GM19397 (cell line): ENCODE data around the gene TUBD1.

Experiments
- ATAC-seq: cut with Tn5 transposase; IDR thresholded peaks from one replicate; pipeline ENCODE4 v1.9.1; 2021; ENCODE audit warnings: mild to moderate bottlenecking, moderate library complexity; ENCODE audit not compliant: unreplicated experiment

TUBD1 gene

DNA sequence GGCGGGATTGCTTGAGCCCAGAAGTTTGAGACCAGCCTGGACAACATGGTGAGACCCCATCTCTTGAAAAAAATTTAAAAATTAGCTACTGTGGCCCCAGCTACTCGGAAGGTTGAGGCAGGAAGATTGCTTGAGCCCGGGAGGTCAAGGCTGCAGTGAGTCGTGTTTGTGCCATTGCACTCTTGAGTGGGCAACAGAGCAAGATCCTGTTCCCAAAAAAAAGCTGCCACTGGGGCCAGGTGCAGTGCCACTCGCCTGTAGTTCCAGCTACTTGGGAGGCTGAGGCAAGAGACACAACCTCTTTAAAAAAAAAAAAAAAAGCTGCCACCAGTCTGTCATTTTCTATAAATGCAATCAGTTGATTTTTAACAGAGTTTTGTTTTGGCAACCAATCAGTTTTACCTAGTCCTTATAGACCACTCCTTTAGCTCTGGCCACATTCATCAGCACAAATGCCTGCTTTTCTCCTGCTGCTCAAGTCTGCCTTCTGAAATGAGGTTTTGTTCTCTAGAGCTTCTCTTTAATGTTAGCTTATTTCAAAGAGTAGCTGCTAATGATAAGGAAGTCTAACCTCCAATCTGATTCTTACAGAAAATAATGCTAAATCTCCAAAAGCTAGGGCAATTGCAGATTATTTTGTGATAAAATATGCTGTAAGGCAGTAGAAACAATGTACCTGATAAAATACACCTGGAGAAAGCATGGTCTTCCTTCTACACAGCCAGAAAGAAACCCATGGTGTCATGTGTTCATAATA, 64.8 kb downstream of the TUBD1 start:
- no peak for ATAC-seq

DNA sequence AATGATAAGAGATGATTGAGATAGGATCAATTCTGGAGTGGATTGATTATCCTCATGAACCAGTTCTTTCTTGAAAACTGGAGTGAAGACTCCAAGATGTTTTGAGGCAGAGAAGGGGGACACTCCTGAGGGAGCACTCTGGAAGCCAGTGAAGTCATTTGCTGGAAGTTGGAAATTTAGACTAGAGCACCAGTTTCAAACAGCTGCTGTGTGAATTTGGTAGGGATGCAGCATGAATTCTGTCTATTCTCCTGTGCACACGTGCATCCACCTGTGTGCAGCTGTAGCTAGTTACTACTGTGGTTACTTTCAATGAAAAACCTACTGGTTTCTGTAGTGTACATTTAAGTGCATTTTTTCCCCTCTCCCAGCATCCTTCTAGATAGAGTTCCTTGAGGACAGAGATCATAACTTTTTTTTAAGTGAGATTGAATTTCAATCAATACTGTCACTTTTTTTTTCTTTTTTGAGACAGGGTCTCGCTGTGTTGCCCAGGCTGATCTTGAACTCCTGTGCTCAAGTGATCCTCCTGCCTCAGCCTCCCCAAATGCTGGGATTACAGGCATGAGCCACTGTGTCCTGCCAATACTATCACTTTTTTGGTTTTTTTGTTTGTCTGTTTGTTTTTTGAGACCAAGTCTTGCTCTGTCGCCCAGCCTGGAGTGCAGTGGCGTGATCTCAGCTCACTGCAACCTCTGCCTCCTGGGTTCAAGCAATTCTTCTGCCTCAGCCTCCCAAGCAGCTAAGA, 65.9 kb downstream of the TUBD1 start:
- no peak for ATAC-seq

DNA sequence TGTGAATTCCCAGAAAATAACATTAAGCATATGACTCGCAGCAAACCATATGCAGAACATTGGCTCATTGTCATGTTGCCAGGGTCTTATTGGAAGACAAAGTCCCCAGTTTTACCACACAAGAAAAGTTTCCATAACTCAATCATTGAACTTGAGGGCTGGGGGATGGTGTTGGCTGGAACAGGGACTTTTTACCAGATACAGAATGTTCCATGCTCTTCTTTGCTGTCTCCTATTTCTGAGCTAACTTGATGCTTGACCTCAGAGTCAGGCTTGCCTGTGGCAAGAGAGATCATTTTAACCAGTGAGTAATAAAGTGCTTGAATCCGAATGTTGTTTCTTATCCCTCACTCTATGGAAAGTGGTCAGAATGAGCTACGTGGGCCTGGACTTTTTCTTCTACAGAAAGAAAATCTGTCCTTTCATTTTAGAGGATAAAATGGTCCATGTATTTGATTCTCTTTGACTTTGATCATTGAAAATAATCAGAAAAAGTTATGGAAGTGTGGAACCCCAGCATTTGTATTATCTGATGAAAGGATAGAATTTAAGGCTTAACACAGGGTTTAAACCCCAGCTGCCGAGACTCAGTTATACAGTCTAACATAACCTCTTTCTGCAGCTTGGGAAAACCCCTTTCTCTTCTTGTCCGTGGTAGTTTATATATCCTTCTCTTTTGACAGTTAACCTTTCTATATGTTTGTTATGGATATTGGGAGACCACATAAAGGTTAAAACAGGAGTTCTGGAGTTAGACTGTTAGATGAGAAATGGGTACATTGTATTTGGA, 67.0 kb downstream of the TUBD1 start:
- ATAC-seq, result no peak

GRCh38 chr17:59815965-59816364, 76.8 kb downstream of the TUBD1 start:
- ATAC-seq, result no peak

- no peak for ATAC-seq
Measured at GRCh38 chr17:59814685-59815084, 78.1 kb downstream of the TUBD1 start.

DNA sequence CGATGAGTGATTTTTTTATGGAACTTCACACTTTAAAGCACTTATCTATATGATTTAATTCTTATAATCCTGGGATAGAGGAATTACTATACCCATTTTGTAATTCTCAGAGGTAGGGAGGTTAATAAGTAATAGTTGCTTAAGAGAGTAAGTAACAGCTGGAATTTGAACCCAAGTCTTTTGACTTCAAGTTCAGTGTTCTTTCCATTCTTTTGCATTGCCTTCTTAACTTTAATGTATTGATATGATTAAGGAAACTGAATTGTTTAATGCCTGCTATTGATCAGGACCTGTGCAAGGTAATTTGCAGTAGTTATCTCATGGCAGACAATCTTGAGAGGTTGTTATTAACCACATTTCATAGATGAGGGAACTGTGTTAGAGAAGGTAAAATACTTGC, 78.5 kb downstream of the TUBD1 start:
- ATAC-seq, result no peak

- no peak for ATAC-seq
Measured at GRCh38 chr17:59812139-59812538, 80.6 kb downstream of the TUBD1 start.

DNA sequence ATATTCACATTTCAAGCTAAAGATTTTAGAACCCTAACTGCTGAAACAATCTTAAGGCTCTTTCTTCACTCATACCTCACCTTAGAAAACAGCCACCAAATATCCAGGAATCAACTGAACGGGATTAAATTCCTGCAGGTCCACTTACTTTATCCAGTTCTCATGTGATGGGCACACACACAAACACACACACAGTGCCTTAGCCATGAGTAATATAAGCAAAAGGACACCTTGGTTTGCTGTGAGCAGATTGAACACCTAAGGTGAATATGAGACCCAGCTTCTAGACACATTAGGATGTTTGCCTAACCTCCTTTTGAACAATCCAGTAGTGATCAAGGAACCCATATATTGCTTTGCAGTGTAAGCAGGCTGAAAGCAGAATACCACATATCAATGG, 81.5 kb downstream of the TUBD1 start:
- no peak for ATAC-seq

GRCh38 chr17:59810894-59811153, 81.9 kb downstream of the TUBD1 start:
- ATAC-seq, result no peak
